Activated T-helper 17 cell treated with anti-CD3 and anti-CD28 coated beads, Interleukin-2, amount 50 U/mL, for 72 hours (primary cell): ENCODE measurements around the gene SSX1. TPM values are rescaled to one million over a fixed set of nuclear protein-coding genes. Genes with fewer than 3 reads are reported as not detected.
"Not testable (repeated sequence)": the region's sequence is repeated elsewhere in the genome, so short reads cannot be mapped to it uniquely, and the experiment has no call there.

ENCODE experiments used
- ATAC-seq: fragments of 150-1000 bp; cut with Tn5 transposase; replicated peaks from 2 replicates; pipeline ENCODE4 v1.10.0; 2021; ENCODE audit warnings: mild to moderate bottlenecking, moderate library complexity
- H3K27ac Mint-ChIP-seq: one replicate; pipeline ENCODE4 v1.8.0; 2022; ENCODE audit warnings: mixed read lengths
- H3K27me3 Mint-ChIP-seq: one replicate; pipeline ENCODE4 v1.8.0; 2022; ENCODE audit warnings: mixed read lengths
- H3K36me3 Mint-ChIP-seq: one replicate; pipeline ENCODE4 v1.8.0; 2022; ENCODE audit warnings: low read depth, mild to moderate bottlenecking, mixed read lengths
- H3K4me1 Mint-ChIP-seq: one replicate; pipeline ENCODE4 v1.8.0; 2022; ENCODE audit warnings: mixed read lengths
- H3K4me3 Mint-ChIP-seq: one replicate; pipeline ENCODE4 v1.8.0; 2022; ENCODE audit warnings: mild to moderate bottlenecking, mixed read lengths
- H3K9me3 Mint-ChIP-seq: one replicate; pipeline ENCODE4 v1.8.0; 2022; ENCODE audit warnings: mixed read lengths
- total RNA-seq, 2 donors: library from RNA; stranded (reverse); gene quantifications; one replicate each; pipeline ENCODE4 v1.2.3, GENCODE V29; 2022

Gene SSX1, protein sequence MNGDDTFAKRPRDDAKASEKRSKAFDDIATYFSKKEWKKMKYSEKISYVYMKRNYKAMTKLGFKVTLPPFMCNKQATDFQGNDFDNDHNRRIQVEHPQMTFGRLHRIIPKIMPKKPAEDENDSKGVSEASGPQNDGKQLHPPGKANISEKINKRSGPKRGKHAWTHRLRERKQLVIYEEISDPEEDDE
- total RNA-seq, result not detected

DNA sequence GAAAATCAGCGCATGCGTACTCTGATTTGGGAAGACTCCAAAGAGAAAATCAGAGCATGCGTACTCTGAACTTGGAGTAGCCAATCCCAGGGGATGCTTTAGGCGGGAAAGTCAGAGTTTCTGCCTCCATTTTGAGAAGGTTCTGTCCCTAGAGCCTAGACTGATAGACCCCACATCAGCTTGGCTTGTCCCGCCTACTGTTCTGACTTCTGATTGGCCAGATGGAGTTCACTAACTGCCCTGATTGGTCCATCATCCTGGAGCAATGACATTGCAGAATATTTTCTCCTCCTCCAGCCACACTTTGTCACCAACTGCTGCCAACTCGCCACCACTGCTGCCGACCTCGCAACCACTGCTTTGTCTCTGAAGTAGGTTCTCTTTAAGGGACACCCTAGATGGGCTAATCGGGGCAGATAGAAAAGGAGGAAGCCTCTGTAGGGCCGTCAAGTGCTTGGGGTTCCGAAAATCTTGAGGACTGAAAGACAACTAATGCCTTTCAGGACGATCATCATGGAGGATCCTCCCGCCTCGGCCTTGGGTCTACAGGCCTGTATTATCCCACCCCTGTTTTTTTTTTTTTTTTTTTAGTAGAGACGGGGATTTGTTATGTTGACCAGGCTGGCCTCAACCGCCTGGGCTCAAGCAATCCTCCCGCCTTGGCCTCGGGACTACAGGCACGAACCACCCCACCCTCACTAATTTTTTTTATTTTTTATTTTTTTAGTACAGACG lies at the start of gene SSX1:
Gene SSX1 (plus strand): TSS at position 331 of the 735 bp plus-strand sequence. CDS start 1,850 bp downstream, outside the sequence.
- H3K36me3 Mint-ChIP-seq, H3K9me3 Mint-ChIP-seq, H3K4me1 Mint-ChIP-seq, H3K4me3 Mint-ChIP-seq, H3K27me3 Mint-ChIP-seq, ATAC-seq, H3K27ac Mint-ChIP-seq: not testable (repeated sequence)

DNA sequence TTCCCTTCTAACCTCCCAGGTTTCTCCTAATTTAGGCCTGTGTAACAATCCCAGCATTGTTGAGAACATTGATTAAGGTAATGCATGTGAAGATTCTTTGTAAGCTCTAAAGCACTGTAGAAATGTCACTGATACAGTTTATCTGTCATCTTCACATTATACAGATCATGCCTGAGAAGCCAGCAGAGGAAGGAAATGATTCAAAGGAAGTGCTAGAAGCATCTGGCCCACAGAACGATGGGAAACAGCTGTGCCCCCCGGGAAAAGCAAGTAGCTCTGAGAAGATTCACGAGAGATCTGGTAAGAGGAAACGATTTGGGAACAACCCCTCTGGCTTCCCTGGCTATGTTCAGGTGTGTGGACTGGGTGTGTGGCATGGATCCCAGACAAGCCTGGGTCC lies 40.9 kb upstream of the SSX1 start:
- not testable (repeated sequence) for H3K4me3 Mint-ChIP-seq, H3K27ac Mint-ChIP-seq, H3K27me3 Mint-ChIP-seq, ATAC-seq, H3K4me1 Mint-ChIP-seq, H3K36me3 Mint-ChIP-seq, H3K9me3 Mint-ChIP-seq

DNA sequence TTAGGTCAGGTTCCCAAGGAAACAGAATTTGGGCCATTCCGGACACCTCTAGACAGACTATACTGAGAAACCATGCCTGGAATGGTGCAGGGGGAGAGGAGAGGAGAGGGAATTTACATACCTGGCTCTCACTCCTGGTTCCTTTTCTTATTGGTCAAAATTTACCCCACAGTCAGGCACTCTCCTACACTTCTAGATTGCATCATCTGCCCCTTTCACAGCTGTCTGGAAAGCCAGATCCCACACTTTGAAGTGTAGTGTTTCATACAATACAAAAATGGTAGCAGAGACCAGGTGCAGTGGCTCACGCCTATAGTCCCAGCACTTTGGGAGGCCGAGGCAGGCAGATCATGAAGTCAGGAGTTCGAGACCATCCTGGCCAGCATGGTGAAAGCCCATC lies 31.0 kb upstream of the SSX1 start:
- not testable (repeated sequence) for ATAC-seq, H3K4me3 Mint-ChIP-seq, H3K4me1 Mint-ChIP-seq, H3K36me3 Mint-ChIP-seq, H3K9me3 Mint-ChIP-seq, H3K27me3 Mint-ChIP-seq, H3K27ac Mint-ChIP-seq

DNA sequence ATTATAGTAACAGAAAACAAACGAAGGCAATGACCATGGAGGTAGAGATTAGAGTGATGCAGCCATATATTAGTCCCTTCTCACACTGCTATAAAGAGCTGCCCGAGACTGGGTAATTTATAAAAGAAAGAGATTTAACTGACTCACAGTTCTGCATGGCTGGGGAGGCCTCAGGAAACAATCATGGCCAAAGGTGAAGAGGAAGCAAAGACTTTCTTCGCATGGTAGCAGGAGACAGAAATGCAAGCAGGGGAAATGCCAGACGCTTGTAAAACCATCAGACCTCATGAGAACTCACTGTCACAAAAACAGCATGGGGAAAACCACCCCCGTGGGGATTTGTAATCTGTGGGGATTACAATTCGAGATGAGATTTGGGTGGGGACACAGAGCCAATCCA lies 2.2 kb upstream of the SSX1 start:
- not testable (repeated sequence) for H3K4me3 Mint-ChIP-seq, H3K9me3 Mint-ChIP-seq, H3K27ac Mint-ChIP-seq, H3K36me3 Mint-ChIP-seq, ATAC-seq, H3K27me3 Mint-ChIP-seq, H3K4me1 Mint-ChIP-seq

DNA sequence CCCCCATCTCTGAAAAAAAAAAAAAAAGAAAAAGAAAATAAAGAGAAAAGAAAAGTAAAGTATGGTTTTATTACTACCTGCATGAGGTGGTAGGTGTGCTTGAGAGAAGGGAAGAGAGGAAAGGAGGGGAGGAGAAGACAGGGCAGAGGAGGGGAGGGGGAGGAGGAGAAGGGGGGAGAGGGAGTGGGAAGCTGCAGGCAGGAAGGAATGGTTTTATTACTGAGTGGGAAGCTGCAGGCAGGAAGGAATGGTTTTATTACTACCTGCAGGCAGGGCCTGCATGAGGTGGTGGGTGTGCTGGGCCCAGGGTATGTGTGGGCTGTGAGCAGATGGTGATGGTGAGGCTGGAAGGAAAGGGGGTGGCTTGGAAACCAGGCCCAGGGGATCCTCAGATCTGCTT lies 19.2 kb downstream of the SSX1 start:
- H3K27me3 Mint-ChIP-seq, H3K4me1 Mint-ChIP-seq, H3K27ac Mint-ChIP-seq, H3K4me3 Mint-ChIP-seq, ATAC-seq, H3K36me3 Mint-ChIP-seq, H3K9me3 Mint-ChIP-seq: not testable (repeated sequence)

DNA sequence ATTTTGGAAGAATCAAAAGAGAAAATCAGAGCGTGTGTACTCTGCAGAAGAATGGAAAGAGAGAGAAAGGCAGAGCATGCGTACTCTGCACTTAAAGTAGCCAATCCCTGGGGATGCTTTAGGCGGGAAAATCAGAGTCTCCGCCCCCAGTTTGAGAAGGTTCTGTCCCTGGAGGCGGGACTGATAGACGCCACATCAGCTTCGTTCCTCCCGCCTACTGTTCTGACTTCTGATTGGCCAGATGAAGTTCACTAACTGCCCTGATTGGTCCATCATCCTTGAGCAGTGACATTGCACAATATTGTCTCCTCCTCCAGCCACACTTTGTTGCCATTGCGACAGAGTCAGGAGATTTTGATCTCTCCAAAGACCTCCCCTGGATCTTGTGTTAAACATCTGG lies 23.8 kb downstream of the SSX1 start:
- Mint-ChIP-seq H3K27ac (no peak overlapping the region), H3K4me1 (no peaks in the 10 kb centered on the region), H3K27me3 (no peaks in the 10 kb centered on the region), H3K36me3 (no peaks in the 10 kb centered on the region), H3K9me3 (no peaks in the 10 kb centered on the region), H3K4me3 (no peak overlapping the region)
- ATAC-seq, result no peak

DNA sequence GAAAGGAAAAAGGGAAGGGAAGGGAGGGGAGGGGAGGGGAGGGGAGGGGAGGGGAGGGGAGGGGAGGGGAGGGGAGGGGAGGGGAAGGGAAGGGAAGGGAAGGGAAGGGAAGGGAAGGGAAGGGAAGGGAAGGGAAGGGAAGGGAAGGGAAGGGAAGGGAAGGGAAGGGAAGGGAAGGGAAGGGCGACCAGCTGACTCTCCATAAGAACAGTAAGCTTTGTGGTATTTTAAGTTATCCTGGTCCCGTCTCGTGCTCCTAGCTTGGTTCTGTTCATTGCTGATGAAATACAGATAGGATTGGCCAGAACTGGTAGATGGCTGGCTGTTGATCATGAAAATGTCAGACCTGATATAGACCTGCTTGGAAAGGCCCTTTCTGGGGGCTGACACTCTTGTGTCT lies 25.5 kb downstream of the SSX1 start:
- not testable (repeated sequence) for ATAC-seq, H3K4me1 Mint-ChIP-seq, H3K4me3 Mint-ChIP-seq, H3K27me3 Mint-ChIP-seq, H3K36me3 Mint-ChIP-seq, H3K27ac Mint-ChIP-seq, H3K9me3 Mint-ChIP-seq

DNA sequence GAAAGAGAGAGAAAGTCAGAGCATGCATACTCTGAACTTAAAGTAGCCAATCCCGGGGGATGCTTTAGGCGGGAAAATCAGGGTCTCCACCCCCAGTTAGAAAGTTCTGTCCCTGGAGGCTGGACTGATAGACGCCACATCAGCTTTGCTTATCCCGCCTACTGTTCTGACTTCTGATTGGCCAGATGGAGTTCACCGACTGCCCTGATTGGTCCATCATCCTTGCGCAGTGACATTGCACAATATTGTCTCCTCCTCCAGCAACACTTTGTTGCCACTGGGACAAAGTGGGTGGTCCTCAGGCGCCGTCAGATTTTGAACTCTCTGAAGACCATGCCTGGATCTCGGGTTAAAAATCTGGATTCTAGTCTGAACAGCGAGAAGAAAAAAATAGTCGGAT lies 51.0 kb downstream of the SSX1 start:
- H3K27me3 Mint-ChIP-seq, result peaks cover 3% of the 10 kb centered on the region
- ATAC-seq, result no peak
- H3K4me1 Mint-ChIP-seq, result no peaks in the 10 kb centered on the region
- H3K4me3 Mint-ChIP-seq, result no peak overlapping the region
- no peak overlapping the region for H3K27ac Mint-ChIP-seq
- H3K36me3 Mint-ChIP-seq, result no peaks in the 10 kb centered on the region
- H3K9me3 Mint-ChIP-seq, result no peaks in the 10 kb centered on the region

DNA sequence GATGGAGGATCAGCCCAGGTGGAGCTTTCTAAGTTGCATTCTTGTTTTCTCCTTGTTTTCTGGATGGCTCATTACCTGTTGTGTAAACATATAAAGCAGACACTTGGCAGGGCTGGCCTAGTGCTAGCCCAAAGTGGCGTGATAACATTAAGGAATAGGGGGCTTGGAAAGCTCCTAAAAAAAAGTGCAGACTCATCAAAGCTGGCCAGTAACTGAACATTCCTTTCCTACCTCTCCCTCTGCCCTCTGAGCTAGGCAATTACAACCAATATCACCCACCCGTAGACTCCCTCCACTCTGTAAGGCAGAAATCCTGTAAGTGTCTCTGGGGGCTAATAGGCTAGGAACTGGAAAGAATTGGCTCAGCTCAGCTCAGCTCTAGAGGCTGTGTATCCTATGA lies 58.8 kb downstream of the SSX1 start:
- not testable (repeated sequence) for H3K36me3 Mint-ChIP-seq, ATAC-seq, H3K4me3 Mint-ChIP-seq, H3K4me1 Mint-ChIP-seq, H3K27me3 Mint-ChIP-seq, H3K27ac Mint-ChIP-seq, H3K9me3 Mint-ChIP-seq

Other genes with a start within 250 kb of the SSX1 start
- gene SPACA5, start 248.4 kb upstream of the SSX1 start, total RNA-seq, result not detected
- gene ZNF630, start 183.8 kb upstream of the SSX1 start, total RNA-seq, result 1 to 10 TPM; 1.2 to 4.3 TPM
- gene SPACA5B, start 124.8 kb upstream of the SSX1 start, total RNA-seq, result not detected
- not detected for gene SSX5, start 58.6 kb upstream of the SSX1 start, total RNA-seq
- not detected for gene SSX3, start 101.3 kb downstream of the SSX1 start, total RNA-seq
- not detected for gene SSX4, start 128.1 kb downstream of the SSX1 start, total RNA-seq
- not detected for gene SSX4B, start 156.6 kb downstream of the SSX1 start, total RNA-seq
- 100 to 1,000 TPM; 130 to 170 TPM for gene SLC38A5, start 214.9 kb downstream of the SSX1 start, total RNA-seq
- gene FTSJ1, start 220.8 kb downstream of the SSX1 start, total RNA-seq, result 10 to 100 TPM; 59.8 to 93.5 TPM